ENCODE data around the gene PLEKHG1.
A peak's percentile ranks its signal among the peaks of the same experiment; 100 is the strongest.

Gene PLEKHG1

DNA sequence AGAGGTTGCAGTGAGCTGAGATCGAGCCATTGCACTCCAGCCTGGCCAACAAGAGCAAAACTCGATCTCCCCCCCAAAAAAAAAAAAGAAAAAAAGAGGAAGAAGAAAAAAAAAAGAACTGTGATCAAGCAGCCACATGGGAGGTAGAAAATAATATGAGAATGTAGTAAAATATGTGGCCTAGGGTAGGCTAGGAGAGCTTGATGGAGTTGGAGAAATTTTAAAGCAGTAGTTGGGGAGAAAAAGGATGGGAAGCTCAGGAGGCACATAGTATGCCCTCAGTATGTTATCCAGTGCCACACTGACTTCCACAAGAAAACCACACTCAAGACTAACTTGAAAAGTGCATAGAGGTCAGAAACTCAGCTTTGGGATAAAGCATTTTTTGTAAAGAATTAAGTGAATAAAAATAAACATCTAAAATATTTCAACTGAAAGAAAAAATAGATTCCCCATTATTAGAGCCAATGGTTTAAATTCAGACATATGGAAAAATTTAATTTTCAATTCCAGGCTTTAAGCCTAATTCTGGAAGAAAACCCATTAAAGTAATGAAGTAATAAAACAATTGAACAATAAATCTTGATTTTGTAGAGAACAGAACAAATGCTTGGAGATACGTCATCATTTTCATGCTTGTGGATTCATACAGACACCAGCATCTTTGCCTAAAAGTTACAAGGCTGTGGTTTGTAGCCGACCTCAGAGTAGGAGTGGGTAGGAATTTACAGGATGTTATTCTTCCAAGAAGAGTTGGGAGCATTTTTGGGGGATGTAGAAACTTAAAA lies 34.7 kb downstream of the PLEKHG1 start:
- no peak for DNase-seq
- Mint-ChIP-seq H3K4me3 (peak overlapping the region; percentile 61), H3K9me3 (no peaks in the 10 kb centered on the region), H3K4me1 (ENCODE audit: low read depth) (peaks cover 58% of the 10 kb centered on the region), H3K27ac (peak overlapping the region; percentile 11), H3K36me3 (ENCODE audit: low read depth) (no peaks in the 10 kb centered on the region), H3K27me3 (peaks cover 12% of the 10 kb centered on the region)

DNA sequence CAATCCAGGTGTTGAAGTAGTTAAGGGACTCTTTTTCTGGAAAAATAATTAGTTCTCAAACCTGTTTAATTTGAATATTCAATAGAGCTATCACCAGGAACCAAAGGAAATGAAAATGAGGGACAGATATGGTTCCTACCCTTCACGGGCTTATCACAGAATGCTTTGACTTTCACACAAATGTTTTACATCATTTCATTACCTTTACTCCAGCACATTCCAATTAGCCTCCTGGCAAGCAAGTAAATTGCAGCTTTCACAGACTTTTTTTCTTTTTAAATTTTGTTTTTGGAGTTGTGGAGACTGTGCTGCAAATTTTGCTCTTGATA lies 35.2 kb downstream of the PLEKHG1 start:
- peak overlapping the region; percentile 11 for H3K27ac Mint-ChIP-seq
- peaks cover 15% of the 10 kb centered on the region for H3K27me3 Mint-ChIP-seq
- no peaks in the 10 kb centered on the region for H3K9me3 Mint-ChIP-seq
- H3K4me1 Mint-ChIP-seq (ENCODE audit: low read depth) = peaks cover 58% of the 10 kb centered on the region
- H3K36me3 Mint-ChIP-seq (ENCODE audit: low read depth) = no peaks in the 10 kb centered on the region
- DNase-seq = no peak
- H3K4me3 Mint-ChIP-seq = no peak overlapping the region

DNA sequence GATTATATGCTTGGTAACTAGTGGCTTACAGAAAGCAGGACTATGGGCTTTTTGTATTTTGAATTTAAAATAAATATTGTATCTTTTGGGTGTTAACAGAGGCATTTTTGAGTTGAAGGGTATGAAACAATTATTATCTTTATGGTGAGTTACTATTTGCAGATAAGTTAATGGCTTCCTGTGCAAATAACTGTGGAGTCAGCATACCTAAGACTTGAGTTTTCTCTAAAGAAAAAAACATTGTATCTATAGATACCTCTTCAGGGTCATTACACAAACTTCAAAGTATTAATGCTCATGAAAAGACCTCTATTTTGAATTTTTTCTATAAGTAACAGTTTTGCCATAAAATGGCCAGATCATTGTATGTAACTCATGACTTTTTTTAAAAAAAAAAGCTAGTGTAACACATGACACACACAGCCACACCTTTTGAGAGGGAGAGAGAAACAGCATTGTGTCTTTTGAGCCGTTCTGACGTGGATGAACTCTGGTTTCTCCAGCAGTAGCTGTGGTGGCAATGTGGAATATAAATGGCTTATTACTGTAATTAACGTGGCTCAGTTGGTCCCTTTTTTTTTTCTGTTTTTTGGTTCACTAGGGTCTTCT lies 36.3 kb downstream of the PLEKHG1 start:
- Mint-ChIP-seq H3K4me1 (ENCODE audit: low read depth) (peaks cover 54% of the 10 kb centered on the region), H3K36me3 (ENCODE audit: low read depth) (no peaks in the 10 kb centered on the region), H3K9me3 (no peaks in the 10 kb centered on the region), H3K4me3 (no peak overlapping the region), H3K27me3 (peaks cover 6% of the 10 kb centered on the region), H3K27ac (no peak overlapping the region)
- no peak for DNase-seq

DNA sequence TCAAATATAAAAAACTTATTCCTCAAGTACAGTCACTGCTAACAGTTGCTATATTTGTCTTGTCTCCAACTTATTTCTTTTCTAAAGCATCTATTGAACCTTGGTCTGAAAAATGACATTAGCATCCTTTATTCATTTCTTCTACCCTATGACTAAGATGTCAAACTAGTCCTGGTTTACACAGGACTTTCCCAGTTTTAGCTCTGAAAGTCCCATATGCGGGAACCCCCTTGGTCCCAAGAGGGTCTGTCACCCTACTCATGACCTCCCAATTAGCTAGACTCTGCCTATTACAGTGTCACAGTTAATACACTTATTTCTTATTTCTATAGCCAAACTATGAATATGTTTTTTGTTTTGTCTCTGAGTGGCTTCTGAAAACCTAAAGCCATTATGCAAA lies 37.1 kb downstream of the PLEKHG1 start:
- no peak overlapping the region for H3K4me3 Mint-ChIP-seq
- peaks cover 10% of the 10 kb centered on the region for H3K27me3 Mint-ChIP-seq
- H3K9me3 Mint-ChIP-seq = no peaks in the 10 kb centered on the region
- H3K4me1 Mint-ChIP-seq (ENCODE audit: low read depth) = peaks cover 52% of the 10 kb centered on the region
- no peak for DNase-seq
- H3K27ac Mint-ChIP-seq = no peak overlapping the region
- H3K36me3 Mint-ChIP-seq (ENCODE audit: low read depth) = no peaks in the 10 kb centered on the region

DNA sequence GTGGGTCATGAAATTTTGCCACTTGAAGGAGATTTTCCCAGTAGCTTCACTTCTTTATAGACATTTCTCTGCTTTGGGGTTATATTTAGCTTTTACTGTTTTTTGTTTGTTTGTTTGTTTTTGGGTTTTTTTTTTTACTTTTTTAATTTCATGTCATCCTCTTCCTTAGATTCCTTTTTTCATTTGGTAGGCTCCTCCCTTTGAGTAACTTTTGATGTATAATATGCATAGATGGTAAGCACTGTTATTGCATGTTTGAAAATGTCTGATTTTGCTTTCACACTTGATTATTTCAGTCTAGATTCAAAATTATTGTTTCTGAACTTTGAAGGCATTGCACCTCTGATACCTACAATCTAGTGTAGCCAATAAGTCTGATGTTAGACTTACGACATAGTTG lies 37.6 kb downstream of the PLEKHG1 start:
- no peak overlapping the region for H3K4me3 Mint-ChIP-seq
- no peaks in the 10 kb centered on the region for H3K36me3 Mint-ChIP-seq (ENCODE audit: low read depth)
- H3K27ac Mint-ChIP-seq = no peak overlapping the region

DNA sequence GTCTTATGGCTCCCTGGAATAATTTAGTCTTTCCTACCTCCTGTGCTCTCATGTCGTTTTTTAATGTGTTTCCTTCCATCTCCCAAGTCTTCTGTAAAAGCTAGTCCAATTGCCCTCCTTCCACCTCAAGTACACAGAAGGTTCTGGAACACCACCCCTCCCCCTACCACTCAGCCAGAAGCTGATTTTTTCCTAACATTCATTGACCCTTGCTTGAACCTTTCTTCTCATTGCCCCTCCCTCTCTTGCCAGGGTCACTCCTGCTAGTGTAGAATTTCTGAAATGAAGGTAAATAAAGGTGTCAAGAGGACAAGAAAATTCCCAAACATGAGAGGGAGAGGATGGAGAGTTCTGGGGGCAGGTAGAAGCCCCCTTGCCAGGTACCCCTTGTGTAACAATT lies 38.6 kb downstream of the PLEKHG1 start:
- H3K27me3 Mint-ChIP-seq = peaks cover 10% of the 10 kb centered on the region
- H3K36me3 Mint-ChIP-seq (ENCODE audit: low read depth) = no peaks in the 10 kb centered on the region
- H3K9me3 Mint-ChIP-seq = no peaks in the 10 kb centered on the region
- peaks cover 40% of the 10 kb centered on the region for H3K4me1 Mint-ChIP-seq (ENCODE audit: low read depth)
- H3K27ac Mint-ChIP-seq = no peak overlapping the region
- no peak overlapping the region for H3K4me3 Mint-ChIP-seq
- DNase-seq = no peak

More for the DNA sequence above, 37.6 kb downstream of the PLEKHG1 start:
- DNase-seq = no peak
- peaks cover 10% of the 10 kb centered on the region for H3K27me3 Mint-ChIP-seq
- H3K9me3 Mint-ChIP-seq = no peaks in the 10 kb centered on the region
- peaks cover 49% of the 10 kb centered on the region for H3K4me1 Mint-ChIP-seq (ENCODE audit: low read depth)

DNA sequence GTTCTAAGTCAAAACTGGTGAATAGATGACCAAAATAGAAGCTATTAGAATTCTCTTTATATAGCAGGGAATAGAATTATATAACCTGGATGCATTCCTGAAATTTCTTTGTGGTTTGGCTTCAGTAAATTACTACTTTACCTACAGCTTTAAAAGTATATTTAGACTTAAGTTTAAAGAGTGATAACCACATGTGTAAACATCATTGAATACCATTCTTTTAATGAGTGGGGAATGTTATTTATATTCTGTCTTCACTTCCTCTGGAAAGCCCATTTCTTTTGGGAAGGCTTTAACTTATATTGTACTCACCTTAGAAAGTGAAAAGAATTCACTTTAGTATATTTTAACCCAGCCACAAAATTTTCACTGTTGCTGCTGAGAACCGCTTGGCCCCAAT lies 39.1 kb downstream of the PLEKHG1 start:
- Mint-ChIP-seq H3K4me3 (no peak overlapping the region), H3K9me3 (no peaks in the 10 kb centered on the region), H3K27me3 (peaks cover 7% of the 10 kb centered on the region), H3K36me3 (ENCODE audit: low read depth) (no peaks in the 10 kb centered on the region), H3K27ac (no peak overlapping the region), H3K4me1 (ENCODE audit: low read depth) (peaks cover 36% of the 10 kb centered on the region)
- no peak for DNase-seq

DNA sequence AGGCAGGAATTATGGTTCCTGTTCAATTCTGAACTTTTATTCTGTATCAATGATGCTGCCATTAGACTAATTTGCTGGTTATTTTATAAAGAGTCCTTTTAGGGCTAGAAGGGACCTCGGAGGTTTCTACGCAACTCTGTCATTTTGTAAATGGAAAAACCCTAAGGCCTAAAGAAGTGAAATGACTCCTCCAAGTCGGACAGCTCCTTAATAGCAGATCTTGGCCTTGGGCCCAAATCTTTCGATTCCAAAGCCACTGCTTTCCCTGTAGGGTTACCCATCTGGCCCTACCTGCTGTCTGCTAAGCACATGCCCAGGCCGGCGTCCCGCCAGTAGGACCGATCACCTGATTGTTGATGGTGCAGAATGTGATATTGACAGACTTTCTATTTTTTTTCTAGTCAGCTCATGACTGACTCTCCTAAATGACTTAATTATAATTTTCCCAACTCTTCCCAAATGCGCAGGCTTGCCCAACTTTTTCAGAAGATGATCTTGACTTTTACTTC lies 40.2 kb downstream of the PLEKHG1 start:
- Mint-ChIP-seq H3K27ac (no peak overlapping the region), H3K4me3 (no peak overlapping the region), H3K36me3 (ENCODE audit: low read depth) (no peaks in the 10 kb centered on the region)

DNA sequence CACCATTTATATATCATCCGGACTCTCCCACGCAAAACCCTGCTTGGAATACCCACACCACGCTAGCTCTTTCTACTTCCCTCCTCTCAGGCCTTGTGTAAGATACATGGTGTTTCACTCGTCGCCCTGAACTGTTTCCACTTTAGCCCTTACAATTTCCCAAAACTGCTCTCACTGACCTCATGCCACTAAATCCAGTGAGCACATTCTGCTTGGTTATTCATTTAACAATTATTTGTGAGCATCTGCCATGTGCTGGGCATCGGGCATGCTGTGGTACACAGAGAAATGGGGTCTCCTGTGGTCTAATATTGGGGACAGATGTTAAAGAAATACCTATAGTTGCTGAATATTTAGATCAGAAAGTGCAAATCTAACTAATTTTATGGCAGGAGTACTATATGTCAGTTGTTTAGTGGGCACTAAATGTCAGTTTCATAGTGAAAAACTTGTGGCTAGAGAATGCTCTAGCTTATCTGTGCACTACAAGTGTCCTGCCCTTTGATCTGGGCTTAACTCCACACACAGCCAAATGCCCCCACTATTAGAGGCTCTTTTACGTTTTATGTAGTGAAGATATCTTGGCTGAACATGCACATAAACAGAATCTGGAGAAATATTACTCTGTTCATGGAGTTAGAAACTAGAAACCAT lies 41.0 kb downstream of the PLEKHG1 start:
- peaks cover 7% of the 10 kb centered on the region for H3K27me3 Mint-ChIP-seq
- H3K4me3 Mint-ChIP-seq = no peak overlapping the region
- no peak overlapping the region for H3K27ac Mint-ChIP-seq
- no peak for DNase-seq
- H3K4me1 Mint-ChIP-seq (ENCODE audit: low read depth) = peaks cover 26% of the 10 kb centered on the region
- H3K9me3 Mint-ChIP-seq = no peaks in the 10 kb centered on the region
- no peaks in the 10 kb centered on the region for H3K36me3 Mint-ChIP-seq (ENCODE audit: low read depth)

More for the DNA sequence above, 40.2 kb downstream of the PLEKHG1 start:
- peaks cover 28% of the 10 kb centered on the region for H3K4me1 Mint-ChIP-seq (ENCODE audit: low read depth)
- DNase-seq = no peak
- H3K9me3 Mint-ChIP-seq = no peaks in the 10 kb centered on the region
- H3K27me3 Mint-ChIP-seq = peaks cover 7% of the 10 kb centered on the region

DNA sequence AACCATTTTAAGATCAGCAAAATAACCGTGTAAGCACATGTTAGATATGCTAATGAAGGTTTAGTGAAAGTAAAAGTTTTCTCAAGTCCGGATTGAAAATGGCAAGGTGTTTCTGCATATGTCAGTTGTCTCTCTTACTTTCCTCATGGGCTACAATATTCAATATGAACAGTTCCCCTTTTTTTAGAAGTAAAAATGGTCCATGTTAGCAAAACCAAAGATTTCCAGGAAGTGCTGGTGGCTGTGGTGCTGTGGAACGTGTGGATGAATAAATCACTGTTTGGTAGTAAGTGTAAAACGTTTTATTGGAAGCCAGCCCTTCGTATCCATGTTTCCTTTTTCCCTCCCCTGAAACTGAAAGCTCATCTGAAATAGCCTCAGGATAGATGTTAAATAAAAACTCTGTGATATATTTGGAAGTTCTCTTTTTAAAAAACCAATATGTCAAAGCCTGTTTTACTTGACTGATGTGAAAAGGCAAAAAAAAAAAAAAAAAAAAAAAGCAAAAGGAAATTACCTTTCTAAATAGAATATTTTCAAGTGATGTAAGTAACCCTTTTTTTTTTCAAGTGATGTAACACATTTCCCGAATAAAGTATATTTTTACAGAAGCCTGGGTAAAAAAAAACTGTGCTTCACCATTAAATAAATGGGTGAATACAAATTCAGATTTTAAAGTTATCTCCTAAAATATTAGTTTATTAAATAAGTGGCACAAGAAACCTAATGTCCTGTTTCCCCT lies 41.9 kb downstream of the PLEKHG1 start:
- Mint-ChIP-seq H3K9me3 (no peaks in the 10 kb centered on the region), H3K27me3 (peaks cover 8% of the 10 kb centered on the region), H3K4me3 (peak overlapping the region; percentile 41), H3K4me1 (ENCODE audit: low read depth) (peaks cover 21% of the 10 kb centered on the region), H3K27ac (no peak overlapping the region), H3K36me3 (ENCODE audit: low read depth) (no peaks in the 10 kb centered on the region)
- DNase-seq = no peak

DNA sequence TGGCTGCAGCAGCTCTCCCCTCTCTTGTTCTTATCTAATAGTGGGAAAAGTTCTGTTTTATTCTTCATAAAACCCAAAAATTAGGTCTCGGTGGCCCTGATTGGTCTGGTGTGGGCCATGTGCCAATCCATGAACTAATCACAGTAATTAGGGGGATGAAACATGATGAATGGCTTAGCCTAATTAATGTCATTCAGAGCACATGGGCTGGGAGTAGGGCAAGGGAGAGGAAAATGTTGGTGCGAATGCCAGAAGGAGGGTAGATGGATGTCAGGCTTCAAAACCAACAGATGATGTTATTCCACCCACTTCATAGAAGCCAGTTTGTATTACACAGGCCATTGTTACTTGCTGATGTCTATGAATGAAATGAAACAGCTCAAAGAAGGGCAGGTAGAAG lies 46.5 kb downstream of the PLEKHG1 start:
- H3K9me3 Mint-ChIP-seq = no peaks in the 10 kb centered on the region
- H3K4me1 Mint-ChIP-seq (ENCODE audit: low read depth) = peaks cover 6% of the 10 kb centered on the region
- peaks cover 9% of the 10 kb centered on the region for H3K27me3 Mint-ChIP-seq
- H3K4me3 Mint-ChIP-seq = no peak overlapping the region
- no peak for DNase-seq
- H3K27ac Mint-ChIP-seq = no peak overlapping the region
- H3K36me3 Mint-ChIP-seq (ENCODE audit: low read depth) = no peaks in the 10 kb centered on the region

DNA sequence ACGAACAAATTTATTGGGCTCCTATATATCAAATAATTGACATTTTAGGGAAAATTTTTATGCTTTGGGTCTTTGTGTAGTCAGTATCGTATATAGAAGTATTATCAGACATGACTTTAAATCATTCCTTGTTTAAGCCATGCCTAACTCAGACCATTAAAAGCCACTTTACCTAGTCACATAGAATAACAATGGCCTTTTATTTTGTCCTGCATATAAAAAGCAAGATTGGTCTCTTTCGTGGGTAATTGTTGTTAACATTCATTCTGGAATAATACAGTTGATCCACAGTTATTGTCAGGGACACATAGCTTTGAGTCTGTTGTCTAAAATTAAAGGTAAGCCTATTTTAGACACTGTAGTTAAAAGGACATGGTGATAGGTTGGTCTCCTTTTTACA lies 47.4 kb downstream of the PLEKHG1 start:
- H3K9me3 Mint-ChIP-seq = no peaks in the 10 kb centered on the region
- H3K27ac Mint-ChIP-seq = no peak overlapping the region
- H3K36me3 Mint-ChIP-seq (ENCODE audit: low read depth) = no peaks in the 10 kb centered on the region
- H3K27me3 Mint-ChIP-seq = peaks cover 6% of the 10 kb centered on the region
- peaks cover 2% of the 10 kb centered on the region for H3K4me1 Mint-ChIP-seq (ENCODE audit: low read depth)
- DNase-seq = no peak
- no peak overlapping the region for H3K4me3 Mint-ChIP-seq

Measured in activated T-cell treated with anti-CD3 and anti-CD28 coated beads, Interleukin-2, amount 50 U/mL, for 24 hours (primary cell).